Measurements from ENCODE around the gene MRPL21.

The MRPL21 gene

GRCh38 chr11:68843703-68844312, 59.8 kb downstream of the MRPL21 start:
- H3K27ac ChIP-seq, result no peak overlapping the region
- DNase-seq (ENCODE audit: low read depth, low spot score), result no peak

- DNase-seq (ENCODE audit: low read depth, low spot score), result no peak
- no peak overlapping the region for H3K27ac ChIP-seq
These were observed 60.5 kb downstream of the MRPL21 start for GRCh38 chr11:68843052-68843561.

- no peak for DNase-seq (ENCODE audit: low read depth, low spot score)
These were observed 61.1 kb downstream of the MRPL21 start for GRCh38 chr11:68842427-68843051.

GRCh38 chr11:68841718-68842426, 61.8 kb downstream of the MRPL21 start, which contains the start of gene CPT1A:
Gene CPT1A, minus strand, starts transcription at chr11:68841916. Its CDS starts 26,442 bp downstream, at chr11:68815474.
- no peak for DNase-seq (ENCODE audit: low read depth, low spot score)
- H3K27ac ChIP-seq, result peak within 1 kb of the TSS; percentile 87

More at GRCh38 chr11:68842427-68843051, 61.1 kb downstream of the MRPL21 start:
- no peak overlapping the region for H3K27ac ChIP-seq
